ENCODE results near the gene LRMDA.

LRMDA gene

DNA sequence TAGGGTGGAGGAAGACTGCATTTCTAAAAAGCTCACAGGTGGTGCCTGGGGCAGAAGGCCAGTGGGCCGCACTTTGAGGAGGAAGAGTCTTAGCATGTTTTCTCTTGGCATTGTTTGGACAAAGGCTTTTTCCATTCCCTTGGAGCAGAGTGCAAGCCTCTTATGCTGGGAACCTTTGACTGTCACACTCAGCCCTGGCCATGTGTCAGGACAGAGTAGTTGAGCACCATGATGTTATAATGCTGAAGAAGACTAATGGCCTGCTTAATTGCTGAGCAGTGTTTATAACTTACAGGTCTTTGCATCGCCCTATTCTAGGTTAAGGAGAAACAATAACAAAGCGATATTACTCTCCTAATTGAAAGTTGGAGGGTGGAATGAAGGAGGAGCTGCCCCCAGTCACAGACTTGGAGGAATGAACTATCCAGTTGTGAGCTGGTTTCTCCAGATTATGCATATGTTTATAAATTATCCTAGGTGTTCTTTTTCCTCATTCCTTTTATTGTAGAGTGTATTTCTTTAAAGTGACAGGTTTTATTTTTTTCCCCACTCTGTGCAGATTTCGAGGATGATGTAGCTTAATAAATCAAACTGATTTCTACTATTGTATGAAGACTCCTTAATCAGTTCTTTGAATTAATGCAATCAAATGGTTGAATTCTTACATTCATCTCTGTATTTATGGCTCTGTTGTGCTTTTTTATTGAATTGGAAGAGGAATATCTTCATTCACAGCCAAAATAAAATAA lies 767.0 kb downstream of the LRMDA start:
- DNase-seq: no peak

DNA sequence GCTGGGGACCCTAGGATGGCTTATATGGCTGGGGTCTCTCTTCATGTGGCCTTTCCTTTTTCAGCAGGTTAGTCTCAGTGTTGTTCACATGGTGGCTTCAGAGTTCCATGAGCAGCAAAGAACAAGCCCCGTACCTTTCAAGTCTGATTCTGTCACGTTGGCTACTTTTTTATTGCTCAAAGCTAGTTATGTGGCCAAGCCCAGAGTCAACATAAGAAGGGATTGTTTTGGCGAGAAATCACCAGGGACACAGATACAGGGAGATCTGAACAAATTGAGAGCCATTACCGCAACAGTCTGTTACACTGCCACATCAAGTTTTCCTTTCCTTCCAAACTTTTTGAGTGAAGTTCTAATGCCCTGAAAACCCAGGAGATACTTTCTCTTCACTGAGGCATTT lies 770.5 kb downstream of the LRMDA start:
- no peak for DNase-seq

DNA sequence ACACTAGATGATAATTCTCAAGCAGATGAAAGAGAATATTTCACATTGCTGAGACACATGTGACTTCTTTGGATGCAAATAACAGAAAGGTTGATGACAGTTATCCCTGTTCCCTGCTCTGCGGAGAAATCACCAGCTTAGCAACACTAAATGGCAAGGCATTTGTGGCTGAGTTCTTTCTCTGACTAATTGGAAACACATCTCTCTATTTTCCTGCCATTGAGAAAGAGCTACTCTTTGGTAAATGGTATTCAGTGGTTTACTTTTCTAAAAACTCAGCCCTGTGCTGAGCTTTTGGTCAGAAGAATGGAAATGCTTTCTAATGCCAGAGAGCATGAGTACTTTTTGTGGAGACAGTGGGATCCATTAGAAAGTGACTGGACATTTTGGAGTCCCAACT lies 771.4 kb downstream of the LRMDA start:
- no peak for DNase-seq

DNA sequence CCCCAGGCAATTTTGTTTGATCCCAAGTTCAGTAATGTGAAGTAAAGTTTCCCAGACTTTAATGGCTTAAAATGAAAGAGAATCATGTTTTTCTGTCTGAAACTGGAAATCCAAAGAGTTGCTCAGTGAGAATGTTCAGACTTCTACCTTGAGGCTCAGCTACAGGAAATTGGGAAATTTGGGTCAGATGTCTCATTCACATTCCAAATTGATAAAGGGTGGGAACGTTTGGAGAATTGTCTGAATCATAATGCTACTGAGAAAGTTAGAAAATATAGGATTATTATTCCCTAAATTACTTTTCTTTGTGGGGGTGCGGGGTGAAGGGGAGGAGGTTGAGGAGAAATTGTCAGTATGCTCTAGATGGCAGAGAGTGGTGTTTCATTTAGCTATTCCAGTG lies 773.9 kb downstream of the LRMDA start:
- DNase-seq: no peak

DNA sequence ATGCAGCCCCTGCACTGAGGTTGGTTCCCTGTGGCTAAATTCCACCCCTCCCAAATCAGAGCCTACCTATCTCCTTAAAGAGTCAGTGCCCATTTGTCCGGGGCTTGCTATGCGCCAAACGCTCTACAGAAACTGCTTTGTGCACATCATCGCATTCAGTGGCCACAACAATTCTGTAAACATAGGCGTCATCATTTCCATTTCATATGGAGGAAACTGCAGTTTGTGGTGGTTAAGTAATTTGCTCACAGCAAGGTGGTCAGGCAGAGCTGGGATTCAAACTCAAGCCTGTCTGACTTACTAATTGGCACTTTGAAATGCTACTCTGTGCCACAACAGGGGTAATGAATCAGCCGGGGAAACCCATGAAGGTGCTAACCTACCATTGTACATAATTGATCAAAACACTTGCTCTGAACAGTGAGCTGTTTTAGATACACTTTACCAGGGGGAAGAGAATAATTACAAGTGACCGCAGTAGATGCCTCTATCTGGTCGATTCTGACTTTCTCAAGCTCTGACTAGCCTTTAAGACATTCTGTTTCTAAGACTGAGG lies 775.5 kb downstream of the LRMDA start:
- no peak for DNase-seq

DNA sequence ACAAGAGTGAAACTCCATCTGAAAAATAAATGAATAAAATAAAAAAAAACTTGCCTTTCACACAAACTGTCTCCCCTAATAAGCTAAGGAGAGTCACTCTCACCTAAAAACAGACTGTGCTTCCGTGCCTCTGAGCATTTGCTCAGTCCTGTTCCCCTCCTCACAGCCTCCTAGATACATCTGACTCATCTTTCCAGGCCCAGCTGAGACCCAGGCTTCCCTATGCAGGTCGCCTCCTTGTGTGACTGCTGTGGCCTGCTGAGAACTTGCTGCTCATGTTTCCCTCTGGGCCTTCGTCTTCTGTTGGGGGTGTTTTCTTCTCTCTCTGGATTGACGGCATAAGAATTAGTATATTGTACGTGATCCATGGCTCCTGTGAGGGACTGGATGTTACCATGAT lies 777.7 kb downstream of the LRMDA start:
- DNase-seq: no peak

DNA sequence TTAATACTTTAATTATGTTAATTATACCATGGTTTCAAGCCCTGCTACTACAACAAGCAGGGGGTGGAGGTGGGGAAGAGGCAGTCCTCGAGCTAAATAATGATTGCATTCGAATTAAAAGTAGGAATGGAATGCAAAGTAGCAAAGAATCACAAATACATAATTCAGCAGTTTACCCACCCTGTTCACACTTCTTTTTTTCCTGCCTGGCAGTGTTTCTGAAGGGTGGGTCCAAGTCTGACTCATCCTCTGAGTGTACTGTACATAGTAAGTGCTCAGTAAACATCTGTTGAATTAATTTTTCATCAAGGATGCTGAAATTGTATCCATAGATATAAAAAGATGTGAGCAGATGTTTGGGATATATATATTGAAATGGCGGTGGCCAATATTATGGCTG lies 778.8 kb downstream of the LRMDA start:
- no peak for DNase-seq

DNA sequence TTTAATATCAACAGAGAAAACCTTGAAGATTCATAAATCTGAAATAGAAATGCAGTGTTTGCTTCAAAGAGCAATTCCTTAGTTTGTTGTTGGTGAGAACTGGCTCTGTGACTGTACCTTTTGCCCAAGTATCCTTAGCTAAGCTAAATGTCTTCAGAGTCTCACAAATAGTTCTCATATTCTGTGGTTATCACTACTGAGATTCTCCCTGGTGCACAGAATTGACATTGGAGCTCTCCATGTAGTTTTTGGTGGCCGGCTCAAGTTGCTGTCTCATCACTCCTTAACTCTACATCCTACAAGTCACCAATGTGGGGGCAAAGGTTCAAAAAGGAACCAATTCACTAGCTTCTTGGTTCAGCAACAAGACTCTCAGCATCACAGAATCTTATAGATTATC lies 780.3 kb downstream of the LRMDA start:
- DNase-seq: no peak

DNA sequence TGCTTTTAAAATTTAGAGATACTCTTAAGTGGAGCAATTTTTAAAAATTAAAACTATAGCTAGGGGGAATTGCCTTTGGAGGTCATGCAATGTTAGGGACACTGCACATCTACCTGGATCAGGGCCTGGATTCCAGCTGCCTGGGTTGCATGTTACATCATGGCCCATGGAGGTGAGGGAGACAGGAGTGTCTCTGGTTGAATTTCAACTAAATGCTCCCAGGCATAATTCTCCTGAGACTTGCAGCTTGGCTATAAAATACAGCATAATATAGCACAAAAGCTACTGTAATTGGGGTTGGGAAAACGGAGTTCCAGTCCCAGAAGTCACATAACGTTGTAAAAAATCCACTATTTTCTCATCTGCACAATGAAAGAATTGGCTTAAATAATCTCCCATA lies 782.5 kb downstream of the LRMDA start:
- no peak for DNase-seq

DNA sequence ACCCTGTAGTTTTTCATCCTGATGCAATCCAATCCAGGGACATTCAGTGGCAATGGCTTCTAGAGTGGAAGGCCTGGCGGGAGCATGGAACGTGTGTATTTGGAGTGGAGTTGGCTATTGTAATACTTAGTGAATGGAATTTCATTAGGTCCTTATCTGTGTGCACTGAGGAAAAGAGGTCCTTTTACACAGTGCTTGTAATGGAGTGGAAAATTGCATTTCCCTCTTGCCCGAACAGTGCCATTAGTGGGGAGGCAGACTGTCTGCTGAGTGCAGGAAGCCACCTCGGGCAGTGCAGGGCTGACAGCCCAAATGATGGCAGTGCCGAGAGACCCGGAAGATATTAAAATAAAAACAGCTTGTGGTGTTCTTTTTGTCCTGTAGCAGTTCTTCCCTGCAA lies 786.6 kb downstream of the LRMDA start:
- no peak for DNase-seq

DNA sequence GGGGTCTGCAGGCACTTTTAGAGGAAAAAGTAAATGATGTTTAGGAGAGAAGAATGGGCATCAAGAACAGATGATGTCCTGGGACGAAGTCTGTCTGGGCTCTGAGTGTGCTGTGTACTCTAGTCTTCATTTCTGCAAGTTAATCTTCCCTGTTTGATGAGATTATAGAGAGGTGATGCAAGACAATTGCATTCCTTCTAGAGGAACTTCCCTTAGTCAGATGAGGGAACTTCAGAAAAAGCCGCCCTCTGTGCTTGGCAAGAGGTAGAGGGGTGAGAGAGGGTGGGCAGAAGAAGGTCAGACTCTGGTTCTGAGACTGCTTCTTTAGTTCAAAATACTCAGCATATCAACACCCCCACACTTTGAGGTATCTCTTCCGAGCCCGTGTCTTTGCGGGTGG lies 797.9 kb downstream of the LRMDA start:
- no peak for DNase-seq

DNA sequence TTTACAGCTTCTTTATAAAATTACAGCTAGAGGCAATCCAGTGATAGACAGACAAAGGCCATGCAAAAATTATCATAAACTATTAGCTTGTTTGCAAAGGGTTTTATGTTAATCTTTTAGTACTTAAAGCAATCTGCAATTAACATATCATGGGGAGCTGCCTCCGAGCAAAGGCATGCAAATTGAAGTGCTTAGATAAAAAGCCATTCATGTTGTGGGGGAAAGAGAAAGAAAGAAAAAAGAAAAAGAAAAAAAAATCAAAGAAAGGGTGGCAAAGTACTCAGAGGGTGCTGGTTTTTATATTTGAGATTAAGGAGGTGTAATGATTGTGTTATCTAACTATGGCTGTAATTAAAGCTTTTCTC lies 799.5 kb downstream of the LRMDA start:
- no peak for DNase-seq

DNA sequence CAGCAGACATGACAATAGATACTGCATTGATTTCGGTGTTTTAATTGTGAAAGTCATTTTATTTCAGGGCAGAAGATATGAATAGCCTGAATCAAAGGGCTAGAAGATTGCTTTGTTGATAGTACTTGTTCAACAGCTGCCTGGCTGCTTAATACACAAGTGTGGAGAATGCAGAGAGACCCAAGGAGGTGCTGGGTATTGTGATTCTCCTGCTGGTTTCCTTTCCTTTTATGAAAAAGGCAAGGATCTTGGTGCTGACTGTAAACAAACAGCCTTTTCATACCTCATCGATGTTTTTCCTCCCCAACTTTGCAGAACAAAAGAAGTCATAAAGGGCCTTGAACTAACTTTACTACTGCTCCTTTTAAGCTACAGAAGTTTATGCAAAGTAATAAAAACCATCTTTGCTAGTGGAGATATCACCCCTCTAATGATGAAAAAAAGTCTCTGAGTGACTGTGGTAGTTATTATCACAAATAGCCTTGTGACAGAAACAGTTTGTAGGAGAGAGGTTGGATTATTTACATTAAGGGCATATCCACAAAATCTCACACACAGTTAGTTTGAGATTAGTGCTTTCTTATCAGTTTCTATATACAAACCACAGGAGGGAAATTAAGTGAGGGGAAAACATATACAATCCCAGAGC lies 800.0 kb downstream of the LRMDA start:
- DNase-seq: no peak

DNA sequence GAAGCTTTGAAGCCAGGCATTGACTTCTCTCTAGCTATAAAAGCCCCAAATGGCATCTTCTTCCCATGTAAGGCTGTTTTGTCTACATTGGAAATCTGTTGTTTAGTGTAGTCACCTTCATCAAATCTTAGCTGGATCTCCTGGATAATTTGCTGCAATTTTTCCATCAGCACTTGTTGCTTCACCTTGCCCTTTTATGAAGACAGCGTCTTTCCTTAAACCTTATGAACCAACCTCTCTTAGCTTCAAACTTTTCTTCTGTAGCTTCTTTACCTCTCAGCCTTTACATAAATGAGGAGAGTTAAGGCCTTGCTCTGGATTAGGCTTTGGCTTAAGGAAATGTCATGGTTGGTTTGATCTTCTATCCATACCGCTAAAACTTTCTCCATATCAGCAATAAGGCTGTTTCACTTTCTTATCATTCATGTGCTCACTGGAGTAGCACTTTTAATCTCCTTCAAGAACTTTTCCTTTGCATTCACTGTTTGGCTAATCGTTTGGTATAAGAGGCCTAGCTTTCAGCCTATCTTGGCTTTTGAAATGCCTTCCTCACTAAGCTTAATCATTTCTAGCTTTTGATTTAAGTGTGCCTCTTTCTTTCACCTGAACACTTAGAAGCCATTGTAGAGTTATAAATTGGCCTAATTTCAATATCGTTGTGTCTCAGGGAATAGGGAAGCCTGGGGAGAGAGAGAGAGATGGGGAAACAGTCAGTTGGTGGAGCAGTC lies 803.2 kb downstream of the LRMDA start:
- no peak for DNase-seq

DNA sequence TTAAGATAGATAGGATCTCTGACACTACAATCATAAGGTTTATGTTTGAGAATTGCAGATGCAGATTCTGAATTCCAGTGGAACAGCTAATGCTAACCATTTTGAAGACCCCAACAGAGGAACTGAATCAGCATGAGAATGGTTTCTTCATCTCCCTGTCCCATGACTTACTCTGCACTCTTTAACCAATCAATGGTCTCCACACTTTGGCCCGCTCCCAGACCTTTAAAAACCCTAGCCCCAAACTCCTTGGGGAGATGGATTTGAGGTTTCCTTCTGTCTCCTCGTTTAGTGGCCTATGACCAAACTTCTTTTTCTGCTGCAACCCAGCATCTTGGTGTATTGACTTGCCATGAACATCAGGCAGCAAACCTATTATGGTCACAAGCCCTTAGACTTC lies 804.9 kb downstream of the LRMDA start:
- no peak for DNase-seq

DNA sequence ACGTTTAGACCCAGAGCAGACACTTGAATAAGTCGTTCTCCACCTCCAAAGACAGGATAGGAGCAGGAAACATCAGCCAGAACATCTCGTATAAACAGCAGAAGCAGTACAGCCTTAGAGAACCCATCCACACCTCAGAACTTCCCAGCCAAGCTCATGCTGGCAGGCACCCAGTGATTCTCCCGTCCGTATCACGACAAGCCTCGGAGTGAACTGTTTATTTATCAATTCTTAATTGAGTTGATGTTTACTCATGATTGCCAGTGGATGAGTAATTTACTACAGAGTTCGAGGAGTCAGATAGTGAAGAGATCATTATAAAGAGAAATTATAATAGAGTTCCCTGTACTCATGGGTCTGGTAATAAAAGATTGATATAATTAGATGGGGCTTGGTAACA lies 811.5 kb downstream of the LRMDA start:
- no peak for DNase-seq

DNA sequence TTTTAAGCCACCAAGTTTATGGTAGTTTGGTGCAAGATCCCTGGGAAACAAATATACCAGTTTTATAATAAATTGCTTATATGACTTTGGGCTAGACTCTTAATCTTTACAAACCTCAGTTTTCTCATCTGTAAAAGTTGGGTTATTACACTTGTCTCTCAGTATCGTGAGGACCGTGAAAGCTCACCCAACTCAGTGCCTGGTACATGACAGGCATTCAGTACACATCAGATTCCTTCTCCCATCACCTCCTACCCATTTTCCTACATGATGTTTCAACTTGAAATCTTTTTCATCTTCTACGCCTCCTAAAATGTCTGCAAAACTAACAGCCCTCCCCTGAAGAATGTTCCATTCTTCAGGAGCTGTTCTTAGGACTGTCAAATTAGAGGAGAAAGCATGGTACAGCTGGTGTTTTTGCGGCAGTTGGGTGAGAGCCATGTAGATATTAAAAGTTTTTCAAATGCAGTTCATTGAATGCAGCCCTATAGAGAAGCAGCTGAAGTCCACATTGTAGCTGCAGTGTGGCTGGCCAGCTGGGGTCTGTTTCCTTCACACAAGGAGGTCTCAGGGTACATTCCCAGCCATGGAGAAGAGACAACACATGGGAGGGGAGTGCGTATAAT lies 812.8 kb downstream of the LRMDA start:
- DNase-seq: no peak

DNA sequence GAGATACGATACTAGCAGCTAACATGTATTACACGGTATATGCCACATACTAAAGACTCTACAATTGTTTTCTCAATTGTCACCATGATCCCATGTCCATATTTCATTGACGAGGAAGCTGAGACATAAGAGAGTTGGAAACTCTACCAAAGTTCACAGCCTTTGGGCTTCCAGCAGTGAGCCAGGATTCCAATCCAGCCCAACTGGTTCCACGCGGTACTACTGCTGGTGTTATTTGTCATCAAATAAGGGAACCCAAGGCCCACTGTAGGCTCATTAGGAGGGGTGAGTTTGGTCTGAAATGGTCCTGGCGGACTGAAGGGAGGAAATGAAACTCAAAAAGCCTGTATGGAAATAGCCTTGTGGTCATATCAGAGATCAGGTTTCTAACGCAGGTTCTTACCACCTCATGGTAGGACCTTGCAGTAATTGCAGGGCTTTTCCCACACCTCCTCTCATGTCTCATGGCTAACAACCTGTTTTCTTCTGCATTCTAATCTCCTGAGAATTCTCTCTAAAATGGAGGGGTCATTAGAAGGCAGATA lies 814.6 kb downstream of the LRMDA start:
- DNase-seq: no peak

DNA sequence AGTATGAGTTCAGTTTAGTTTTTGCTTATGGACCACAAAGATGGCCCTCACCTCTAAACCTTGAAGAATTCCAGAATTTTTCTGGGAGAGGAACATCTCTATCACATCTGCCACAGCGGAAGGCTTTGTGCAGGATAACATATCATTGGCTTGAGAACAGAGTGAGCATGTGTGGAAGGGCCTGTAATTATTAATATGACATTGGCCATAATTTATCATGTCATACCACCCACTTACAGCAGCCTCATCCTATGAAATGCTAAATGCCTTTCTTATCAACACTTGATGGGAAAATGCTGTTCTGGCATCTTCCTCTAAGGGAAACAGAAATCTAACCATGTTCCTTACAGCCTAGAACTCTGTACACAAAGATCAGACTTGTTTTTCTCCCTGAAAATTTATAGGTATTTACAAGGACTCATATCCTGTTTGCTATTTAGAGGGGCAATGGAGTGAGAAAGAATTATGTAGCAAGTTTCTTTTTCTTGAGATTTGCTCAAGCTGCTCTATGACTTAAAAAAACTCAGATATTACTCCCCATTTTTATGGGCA lies 817.3 kb downstream of the LRMDA start:
- DNase-seq: no peak

DNA sequence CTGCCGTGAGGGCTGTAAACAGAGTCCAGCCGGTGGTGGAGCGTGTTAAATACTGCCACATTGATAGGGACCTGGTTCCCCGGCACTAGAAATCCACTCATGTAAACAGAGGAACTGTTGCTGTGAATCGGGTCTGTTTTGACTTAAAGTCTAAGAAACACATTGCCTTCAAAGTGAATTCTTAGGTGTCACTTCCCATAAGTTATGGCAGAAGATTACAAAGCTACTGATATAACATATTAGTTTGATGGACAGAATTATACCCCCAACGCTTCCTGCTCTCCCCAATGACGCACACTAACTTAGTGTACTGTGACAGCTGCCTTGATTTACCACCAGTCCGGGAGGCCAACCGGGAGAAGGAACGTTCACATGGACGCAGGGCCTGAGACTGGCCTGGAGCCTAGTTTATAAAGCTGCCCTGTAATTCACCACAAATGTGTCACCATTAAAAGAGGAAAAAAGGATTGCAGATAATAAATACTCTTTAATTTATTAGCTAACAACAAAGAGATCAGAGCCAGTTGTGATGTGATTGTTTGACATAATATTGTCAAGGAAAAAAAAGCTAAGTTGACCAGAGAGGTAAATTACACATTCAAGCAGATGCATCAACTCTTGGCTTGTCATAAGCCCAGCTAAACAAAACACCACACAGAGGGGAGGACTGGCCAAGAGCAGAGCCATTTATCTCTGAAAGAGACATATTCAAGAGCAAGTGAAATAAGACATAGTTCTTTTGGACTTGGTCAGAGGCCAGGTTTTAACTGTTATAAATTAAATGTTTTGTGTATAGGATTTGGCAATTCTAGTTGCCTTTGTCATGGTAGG lies 820.6 kb downstream of the LRMDA start:
- DNase-seq: no peak

DNA sequence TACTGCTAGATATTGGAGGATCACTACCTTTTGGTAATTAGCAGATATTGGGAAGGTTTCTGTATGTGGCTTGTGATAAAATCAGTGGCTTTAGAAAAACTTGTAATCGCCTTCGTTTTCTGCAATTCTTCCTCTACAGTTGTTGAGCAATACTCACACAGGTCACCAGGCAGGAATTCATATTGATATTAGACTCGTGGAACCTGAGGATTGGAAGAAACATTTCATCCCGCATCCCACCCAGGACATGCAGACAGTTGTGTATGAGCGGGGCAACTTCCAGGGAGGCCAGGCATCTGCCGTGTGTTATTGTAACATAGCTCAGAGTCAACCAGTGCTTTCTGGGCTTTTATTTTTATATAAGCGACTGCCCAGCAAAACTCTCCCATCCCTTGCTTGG lies 821.3 kb downstream of the LRMDA start:
- no peak for DNase-seq

DNA sequence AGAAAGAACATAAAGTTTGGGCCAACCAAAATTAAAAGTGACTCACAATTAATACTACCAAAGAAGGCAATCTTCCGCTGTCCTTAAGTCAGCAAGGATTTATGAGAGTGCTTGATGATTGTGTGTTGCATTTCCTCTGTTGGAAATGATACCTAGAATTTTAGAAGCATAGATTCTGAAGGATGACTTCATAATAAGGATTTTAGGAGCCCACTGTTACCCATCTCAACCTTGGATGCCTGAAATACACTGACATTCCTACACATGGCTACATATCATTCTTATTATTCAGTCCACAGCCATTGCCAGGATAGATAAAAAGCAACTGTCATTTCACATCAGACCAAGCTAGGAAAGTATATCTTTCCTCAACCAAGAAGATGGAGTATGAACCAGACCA lies 823.8 kb downstream of the LRMDA start:
- DNase-seq: no peak
